ENCODE results near the gene COBL.

- TF ChIP-seq CTCF (IDR thresholded peaks at IDR 0.05) (no peak), POLR2A (IDR thresholded peaks at IDR 0.05) (no peak)
These were observed 293.8 kb downstream of the COBL start for GRCh38 chr7:51022821-51023220.

Measured in adrenal gland (tissue), 5 donors.